GM19455 (cell line): ENCODE measurements around the gene PRR35.
"Not testable (repeated sequence)": the region's sequence is repeated elsewhere in the genome, so short reads cannot be mapped to it uniquely, and the experiment has no call there.

Experiments used
- ATAC-seq: cut with Tn5 transposase; IDR thresholded peaks from one replicate; pipeline ENCODE4 v1.9.1; 2021; ENCODE audit not compliant: unreplicated experiment

PRR35 gene

DNA sequence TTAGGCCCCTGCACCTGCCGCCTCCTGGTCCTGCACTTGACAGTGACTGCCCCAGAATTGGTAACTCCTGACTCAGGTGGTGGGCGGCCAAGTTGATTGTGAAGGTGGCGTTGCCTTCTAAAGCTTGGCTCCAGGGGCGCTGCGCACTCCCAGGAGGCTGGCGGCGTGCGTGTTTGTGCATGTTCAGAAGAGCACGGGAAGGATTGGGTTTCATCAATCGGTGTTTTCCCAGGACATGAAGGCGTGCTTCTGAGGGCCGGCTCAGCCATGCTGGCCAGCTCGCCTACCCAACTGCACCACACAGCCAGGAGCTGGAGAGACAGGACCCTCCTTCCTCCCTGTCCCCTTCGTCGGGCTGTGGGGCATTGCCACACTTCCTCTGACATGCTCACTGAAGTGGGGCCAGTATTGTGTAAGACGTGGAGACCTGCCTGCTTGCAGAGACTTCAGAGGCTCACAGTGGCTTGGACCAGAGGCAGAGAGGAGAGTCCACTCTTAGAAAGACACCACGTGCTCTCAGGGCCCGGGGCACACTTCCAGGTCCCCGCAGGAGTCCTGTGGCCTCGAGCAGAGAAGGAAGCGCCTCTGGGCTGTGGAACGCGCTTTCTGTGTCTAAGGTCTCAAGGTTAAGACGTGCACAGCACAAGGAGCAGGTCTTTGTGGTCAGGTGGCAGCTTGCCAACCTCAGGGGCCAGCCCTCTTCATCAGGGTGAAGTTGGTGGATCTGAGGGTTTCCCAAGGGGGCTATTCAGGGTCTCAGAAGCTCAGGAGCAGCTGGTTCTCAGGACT, 32.5 kb downstream of the PRR35 start:
- no peak for ATAC-seq

DNA sequence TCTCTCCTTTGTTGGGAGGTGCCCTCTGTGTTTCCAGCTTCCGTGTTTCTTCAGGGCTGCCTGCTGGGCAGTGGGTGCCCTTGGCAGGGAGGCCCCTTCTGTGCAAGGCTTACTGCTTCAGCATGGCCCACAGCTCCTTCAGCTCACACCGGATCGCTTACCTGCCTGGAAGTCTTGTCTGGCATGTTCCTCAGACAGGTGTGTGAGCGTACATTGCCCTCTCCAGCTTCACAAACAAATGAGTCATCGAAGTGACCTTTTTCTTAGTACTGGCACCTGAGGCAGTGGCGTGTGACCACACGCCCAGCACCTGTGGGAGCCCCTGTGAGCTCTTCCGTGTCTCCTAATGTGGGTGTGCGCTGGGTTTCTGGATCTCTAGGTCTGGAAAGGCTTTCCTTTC, 33.2 kb downstream of the PRR35 start:
- ATAC-seq: no peak

DNA sequence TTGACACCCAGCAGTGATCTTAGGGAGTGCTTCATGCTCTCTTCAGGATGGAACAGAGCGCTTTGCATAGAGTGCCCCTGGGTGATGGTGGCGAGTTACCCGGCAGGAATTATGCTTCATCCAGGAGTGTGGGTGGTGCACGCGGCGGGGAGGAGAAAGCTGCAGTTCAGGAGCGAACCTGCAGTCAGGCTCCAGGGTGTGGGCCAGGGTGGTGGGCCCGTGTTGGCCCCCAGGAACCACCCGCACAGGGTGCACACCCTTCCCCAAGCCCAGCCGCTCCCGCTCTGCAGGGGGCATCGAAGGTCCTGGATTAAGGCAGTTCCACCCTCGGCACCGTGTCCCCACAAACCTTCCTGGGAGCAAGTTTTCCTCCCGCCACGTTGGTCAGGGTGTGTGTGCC, 33.6 kb downstream of the PRR35 start:
- no peak for ATAC-seq

DNA sequence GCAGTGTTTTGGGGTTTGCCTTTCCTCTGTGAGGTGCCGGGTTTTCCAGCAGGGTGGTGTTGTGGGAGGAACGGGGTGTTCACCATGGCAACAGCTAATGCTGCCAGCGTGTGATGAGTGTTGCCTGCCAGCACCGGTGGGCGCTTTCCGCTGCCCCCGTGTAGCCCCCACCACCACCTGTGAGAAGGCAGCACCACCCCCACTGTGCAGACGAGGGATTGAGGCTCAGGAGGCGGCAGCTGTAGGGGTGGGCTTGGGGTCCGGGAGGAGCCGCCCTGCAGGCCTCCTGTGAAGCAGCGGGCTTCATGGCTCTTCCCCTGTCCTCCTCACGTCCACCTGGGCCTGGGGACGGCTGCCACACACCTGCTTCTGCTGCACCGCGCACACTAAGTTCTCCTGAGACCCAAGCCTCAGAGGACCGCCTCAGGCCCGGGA, 34.9 kb downstream of the PRR35 start:
- ATAC-seq: no peak

DNA sequence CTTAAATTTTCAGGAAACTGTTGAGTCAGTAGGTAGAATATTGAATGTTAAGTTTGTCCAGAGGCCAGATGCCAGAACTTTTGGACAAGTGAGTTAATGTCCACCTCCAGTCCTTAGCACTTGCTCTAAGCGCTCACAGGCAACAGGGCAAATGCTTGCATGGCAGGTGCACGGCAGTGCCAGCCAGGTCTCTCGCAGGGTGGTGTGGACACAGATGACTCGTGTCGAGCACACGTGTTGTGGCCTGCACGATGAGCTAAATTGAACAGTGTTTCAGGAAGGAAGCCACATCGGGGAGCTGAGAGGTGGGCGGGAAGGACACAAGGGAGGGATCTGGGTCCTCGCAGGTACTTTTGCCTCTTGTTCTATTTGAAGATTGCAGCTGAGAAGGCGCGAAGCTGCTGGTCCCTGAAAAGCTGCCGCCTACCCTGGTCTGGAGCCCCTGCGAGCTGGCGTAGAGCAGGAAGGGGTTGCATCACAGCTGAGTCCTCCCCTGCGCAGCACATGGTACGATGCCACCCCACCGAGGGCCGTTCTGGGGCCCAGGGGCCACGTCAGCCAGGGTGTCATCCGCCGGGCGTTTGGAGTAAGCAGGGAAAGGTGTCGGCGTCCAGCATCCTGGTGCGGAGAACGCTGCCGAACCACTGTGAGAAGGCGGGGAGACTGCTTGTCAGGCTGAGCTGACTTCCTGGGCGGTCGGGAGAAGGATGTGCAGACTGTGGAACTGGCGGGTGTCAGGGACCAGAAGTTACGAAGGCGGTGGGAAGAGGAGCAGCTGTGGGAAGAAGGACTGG, 35.9 kb downstream of the PRR35 start:
- no peak for ATAC-seq

DNA sequence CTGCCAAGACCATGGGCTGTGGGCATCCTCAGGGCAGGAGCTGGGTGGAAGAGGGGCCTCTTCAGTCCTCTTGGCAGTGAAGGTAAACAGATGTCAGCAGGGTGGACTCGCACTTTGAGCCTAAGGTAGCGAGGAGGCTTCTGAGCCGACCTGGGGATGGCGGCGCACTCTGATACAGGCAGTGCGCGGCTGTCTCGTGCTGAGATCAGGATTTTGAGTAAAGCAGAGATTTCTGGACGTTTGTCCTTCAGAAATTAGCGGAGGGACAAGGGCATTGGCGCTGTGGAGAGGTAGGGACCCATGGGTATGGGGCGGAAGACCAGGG, 36.5 kb downstream of the PRR35 start:
- no peak for ATAC-seq

DNA sequence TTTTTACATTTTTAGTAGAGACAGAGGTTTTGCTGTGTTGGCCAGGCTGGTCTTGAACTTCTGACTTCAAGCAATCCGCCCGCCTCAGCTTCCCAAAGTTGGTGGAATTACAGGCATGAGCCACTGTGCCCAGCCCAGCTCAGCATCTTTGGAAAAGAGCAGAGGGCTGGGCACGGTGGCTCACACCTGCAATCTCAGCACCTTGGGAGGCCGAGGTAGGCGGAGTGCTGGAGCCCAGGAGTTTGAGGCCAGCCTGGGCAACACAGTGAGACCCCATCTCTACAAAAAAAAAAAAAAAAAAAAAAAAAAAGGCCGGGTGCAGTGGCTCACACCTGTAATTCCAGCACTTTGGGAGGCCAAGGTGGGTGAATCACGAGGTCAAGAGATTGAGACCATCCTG, 37.5 kb downstream of the PRR35 start:
- ATAC-seq: not testable (repeated sequence)

DNA sequence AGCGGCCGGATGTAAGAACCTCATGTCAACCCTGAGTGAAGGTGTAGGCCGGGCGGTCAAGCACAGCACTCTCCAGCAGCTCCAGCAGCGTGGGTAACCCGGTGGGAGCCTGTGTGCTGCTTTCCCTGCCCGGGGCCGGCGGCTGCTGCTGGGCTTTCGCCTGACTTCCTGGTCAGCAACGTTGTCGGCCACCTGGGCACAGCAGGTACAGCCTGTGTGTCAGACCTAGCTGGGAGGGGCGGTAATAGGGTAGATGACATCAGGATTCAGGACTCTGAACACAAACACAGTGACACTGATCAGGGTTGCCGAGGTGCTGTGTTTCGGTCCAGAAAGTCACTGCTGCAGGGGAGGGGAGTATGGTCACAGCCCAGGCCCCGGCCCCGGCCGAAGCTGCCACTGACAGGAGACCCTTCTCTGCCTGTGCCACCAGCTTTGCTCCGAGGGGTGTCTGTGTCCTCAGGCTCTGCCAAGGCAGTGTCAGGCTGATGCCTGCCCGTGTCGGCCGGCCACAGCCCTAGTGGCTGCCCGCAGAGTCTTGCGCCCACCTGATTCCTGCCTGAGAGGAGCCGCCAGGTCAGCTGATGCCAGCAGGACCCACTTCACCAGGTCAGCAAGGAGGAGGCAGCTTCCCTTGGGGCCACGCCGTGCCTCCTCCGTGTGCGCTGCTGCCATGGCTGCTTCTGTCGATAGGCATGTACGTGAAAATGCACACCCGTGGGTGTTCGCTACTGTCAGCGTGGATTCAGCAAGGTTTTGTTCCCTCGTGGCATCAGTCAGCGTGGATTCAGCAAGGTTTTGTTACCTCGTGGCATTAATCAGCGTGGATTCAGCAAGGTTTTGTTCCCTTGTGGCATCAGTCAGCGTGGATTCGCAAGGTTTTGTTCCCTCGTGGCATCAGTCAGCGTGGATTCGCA, 38.9 kb downstream of the PRR35 start:
- no peak for ATAC-seq

DNA sequence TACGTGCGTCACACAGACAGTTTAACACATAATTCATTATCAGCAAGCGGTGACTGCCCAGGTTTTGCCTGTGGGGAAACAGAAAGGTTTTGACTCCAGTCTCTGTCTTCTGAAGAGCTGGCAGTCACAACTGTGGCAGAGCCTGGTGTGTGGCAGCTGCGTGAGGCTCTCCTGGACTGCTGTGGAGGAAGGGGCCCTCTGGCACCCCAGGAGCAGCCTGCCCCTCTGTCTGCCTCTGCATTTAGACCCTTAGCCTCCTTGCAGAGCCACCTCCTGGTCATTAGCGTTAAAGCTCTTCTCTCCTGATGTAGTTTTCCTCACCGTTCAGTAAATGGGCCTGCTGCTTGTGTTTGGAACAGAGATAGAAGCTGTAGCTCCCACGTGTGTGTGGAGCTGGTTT, 40.6 kb downstream of the PRR35 start:
- no peak for ATAC-seq

DNA sequence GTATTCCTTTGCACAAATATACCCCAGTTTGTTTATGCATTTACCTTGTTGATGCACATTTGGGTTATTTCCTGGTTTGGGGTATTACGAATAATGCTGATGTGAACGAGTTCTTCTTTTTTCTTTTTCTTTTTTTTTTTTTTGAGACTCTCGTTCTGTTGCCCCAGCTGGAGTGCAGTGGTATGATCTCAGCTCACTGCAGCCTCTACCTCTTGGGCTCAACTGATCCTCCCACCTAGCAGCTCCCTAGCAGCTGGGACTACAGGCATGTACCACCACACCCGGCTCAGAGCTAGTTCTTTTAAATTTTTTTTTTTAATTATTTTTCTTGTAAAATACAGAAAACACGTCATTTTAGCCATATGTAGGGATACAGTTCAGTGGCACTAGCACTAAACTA, 43.7 kb downstream of the PRR35 start:
- no peak for ATAC-seq

DNA sequence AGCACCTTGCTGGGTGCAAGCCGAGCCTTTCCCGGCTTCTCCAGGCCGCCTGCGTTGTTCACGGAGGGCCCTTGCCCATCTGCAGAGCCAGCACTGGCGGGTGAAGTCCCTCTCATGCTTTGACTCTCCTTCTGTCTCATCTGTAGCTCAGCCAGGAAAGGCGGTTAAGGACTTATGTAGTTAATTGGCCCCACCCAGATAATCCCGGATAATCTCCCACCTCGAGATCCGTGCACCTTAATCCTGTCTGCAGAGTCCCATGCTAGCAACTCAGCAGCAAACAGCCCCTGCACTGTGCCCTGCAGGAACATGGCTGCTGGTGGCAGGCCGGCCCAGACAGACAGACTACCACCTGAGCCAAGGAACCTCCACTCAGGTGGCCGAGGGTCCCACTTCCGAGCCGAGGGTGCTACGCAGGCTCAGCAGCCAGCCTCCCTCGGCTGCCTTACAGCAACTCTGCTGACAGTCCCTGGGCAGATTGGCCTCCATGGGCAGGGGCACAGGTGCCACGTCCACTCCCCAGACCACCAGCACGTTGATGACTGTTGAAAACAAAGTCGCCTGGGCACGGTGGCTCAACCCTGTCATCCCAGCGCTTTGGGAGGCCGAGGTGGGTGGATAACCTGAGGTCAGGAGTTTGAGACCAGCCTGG, 46.6 kb downstream of the PRR35 start:
- ATAC-seq: no peak

DNA sequence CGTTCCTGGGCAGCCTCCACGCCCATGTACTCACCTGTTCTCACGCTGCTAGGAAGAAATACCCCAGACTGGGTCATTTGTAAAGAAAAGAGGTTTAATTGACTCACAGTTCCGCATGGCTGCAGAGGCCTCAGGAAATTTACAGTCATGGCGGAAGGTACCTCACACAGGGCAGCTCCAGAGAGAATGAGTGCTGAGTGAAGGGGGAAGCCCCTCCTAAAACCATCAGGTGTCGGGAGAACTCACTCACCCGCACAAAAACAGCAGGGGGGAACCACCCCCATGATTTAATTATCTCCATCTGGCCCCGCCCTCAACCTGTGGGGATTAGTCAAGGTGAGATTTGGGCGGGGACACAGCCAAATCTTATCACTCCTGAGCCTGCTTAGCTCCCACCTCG, 47.8 kb downstream of the PRR35 start:
- no peak for ATAC-seq

DNA sequence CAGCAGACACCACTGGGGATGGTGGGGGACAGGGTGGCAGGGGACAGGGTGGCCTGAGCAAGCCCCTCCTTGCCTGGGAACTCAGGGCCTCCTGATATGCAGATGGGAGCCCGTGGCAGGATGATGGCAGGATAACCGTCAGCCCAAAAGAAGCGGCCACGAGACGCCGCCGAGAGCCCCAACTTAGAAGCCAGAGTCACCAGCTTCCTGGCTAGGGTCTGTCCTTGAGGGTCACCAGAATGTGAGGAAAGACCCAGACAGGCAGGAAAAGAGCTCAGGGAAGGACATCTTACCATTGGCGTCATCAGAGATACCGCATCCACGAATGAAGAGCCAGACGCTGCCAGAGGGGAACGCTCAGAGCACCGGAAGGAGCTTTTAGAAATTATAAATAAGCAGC, 49.1 kb downstream of the PRR35 start:
- ATAC-seq: no peak

DNA sequence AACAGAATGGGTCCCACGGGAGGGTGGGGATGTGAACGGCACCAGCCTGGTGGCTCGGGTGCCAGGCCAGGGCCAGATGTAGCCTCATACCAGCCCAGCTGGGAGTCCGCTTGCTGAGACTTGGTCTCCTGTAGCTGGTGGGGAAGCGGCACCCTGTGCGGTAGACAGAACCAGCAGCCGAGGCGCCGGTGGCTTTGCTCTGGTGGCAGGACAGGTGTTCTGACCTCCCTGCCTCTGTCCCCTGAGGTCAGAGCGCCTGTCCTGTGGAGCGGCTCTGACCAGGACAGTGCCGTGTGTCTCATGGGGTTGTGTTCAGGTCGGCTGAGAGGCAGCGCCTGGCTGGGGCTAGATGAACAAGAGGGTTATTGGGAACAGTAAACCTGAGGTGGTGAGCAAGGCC, 49.8 kb downstream of the PRR35 start:
- ATAC-seq: no peak

DNA sequence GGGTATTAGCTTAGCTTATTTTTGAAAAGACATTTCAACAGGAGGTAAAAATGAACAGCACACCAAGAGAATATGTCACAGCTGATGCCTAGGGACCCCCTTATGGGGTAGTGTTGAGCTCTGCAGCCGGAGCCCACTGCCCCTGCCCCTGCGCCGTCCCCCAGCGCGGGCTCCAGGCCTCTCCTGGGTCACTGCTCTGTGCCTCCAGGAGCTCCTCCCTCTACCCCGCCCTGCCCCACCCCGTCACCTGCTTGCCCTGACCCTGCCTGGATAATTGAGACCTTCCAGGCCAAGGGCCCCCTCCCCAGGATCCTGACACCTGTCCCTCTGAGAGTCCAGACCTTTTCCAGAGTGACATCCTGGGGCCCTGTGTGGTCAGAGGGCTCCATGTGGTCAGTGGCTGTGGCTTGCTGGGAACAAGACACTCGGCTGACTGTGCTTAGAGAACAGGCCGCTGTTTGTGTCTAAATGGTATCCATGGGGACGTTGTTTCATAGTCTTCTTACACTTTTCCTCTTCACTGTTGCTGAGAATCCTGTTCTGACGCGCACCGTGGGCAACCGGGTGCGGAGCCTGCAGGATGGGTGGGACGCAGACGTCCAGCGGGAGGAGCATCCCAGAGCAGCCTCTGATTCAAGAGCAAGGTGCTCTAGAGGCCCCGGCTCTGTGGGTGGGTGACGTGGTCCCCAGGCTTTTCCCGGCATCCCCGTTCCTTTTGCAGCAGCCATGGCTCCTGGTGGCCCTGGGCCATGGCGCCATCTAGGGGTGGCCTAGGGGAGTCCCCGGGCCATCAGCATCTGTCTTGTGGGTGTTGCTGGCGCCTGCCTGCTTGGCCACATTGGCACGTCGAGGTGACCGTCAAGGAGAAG, 50.6 kb downstream of the PRR35 start:
- no peak for ATAC-seq

DNA sequence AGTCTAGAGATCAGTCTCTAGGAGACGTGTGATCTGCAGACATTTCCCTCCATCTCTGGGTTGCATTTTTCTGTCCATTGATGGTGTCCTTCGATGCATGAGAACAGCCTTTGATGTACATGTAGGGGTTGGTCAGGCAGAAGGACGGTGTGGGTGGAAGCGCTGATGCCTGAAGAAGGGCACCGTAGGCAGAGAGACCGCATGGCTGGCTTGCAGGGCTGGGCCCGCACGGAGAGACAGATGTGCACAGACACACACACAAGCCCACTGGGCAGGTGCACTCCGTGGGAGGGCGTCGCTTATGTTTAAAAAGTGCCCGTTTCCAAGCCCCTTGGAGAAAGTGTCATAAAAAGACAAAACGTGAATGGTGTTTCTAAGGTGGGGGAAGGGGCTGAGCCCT, 54.9 kb downstream of the PRR35 start:
- ATAC-seq: no peak
